Hepatic stellate cell (primary cell): ENCODE measurements around the gene WASF2.
"Not testable (repeated sequence)": the region's sequence is repeated elsewhere in the genome, so short reads cannot be mapped to it uniquely, and the experiment has no call there.

Source experiments
- DNase-seq: peaks from one replicate; pipeline ENCODE4 v3.0.0; 2011; ENCODE audit warnings: low spot score

Gene WASF2, protein sequence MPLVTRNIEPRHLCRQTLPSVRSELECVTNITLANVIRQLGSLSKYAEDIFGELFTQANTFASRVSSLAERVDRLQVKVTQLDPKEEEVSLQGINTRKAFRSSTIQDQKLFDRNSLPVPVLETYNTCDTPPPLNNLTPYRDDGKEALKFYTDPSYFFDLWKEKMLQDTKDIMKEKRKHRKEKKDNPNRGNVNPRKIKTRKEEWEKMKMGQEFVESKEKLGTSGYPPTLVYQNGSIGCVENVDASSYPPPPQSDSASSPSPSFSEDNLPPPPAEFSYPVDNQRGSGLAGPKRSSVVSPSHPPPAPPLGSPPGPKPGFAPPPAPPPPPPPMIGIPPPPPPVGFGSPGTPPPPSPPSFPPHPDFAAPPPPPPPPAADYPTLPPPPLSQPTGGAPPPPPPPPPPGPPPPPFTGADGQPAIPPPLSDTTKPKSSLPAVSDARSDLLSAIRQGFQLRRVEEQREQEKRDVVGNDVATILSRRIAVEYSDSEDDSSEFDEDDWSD

DNA sequence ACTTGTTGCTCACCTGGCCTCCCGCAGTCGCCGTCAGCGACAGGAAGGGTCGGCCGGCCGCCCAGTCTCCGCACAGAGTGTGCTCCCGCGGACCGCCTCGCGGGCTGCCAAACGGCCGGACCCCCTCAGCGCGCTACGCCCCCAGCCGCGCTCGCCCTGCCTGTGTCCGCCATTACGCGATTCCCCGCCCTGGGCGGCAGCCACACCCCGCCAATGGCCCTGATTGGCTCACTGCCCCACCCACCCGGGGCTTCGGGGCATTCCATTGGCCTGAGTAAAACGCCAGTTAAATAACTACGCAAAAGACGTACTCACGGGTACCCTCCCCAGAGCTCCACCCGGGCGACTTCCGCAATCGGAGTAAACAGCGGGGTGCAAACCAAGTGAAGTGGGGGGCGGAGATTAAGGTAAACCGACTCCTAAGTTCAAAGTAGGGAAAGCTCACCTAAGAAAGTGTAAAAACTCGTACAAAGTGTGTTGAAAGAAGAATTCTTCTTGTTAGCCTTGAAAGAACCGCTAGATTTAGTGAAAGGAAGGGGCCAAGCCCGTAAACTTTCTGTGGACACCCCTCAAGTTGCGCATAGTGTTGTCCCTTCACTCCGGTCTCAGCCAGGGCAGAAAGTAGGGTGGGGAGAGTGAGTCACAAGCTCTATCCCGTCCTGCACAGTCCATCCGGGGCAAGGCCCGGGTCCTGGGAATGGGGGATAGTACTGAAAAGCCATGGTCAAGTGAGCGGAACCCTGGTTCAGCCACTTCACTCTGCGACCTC, at the start of gene WASF2:
Gene WASF2 (minus strand): TSS at position 195 of the 769 bp plus-strand sequence. CDS start 61,277 bp downstream, outside the sequence.
- peak; percentile 94 for DNase-seq

DNA sequence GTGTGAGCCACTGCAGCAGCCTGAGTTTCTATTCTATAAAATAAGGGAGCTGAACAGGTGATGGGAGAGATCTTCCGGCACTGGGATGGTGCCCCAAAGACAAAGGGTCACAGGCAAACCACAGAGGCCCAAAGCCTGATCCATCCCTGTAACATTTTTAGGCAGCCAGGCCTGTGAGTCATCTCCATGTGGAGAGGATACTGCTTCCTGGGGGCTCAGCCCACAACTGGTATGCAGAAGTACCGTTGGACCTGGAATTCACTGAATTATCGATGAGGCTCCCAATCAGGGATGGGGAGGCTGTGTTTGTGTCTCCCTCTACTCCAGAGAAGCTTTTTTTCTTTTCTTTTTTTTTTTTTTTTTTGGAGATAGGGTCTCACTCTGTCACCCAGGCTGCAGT, 48.8 kb upstream of the WASF2 start:
- peak; percentile 81 for DNase-seq

DNA sequence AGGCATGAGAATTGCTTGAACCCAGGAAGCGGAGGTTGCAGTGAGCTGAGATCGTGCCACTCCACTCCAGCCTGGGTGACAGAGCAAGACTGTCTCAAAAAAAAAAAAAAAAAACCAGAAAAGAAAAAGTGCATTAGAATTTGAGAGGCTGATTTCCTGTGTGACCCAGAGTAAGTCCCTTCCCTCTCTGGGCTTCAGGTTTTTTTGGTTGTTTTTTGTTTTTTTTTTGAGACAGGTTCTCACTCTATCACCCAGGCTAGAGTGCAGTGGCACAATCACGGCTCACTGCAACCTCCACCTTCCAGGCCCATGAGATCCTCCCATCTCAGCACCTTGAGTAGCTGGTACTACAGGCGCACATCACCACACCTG, 48.3 kb upstream of the WASF2 start:
- DNase-seq = not testable (repeated sequence)

DNA sequence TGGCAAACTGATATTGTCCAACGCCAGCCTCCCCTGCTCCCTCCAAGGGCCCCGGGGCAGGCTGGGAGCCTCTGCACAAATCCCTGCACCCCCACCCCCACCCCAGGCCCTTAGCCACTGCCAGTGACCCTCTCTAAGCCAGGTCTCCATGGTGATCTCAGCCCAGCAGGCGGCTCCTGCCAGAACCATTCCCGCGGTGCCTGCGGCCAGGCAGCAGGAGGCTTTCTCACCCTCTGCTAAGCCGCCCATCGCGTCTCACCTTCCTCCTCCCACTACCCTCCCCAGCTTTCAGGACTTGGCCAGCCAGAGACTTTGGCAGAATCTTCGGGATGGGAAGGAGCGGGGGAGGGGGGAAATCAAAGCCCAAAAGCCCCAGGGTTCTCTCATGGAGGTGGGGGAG, 46.8 kb upstream of the WASF2 start:
- peak; percentile 75 for DNase-seq

DNA sequence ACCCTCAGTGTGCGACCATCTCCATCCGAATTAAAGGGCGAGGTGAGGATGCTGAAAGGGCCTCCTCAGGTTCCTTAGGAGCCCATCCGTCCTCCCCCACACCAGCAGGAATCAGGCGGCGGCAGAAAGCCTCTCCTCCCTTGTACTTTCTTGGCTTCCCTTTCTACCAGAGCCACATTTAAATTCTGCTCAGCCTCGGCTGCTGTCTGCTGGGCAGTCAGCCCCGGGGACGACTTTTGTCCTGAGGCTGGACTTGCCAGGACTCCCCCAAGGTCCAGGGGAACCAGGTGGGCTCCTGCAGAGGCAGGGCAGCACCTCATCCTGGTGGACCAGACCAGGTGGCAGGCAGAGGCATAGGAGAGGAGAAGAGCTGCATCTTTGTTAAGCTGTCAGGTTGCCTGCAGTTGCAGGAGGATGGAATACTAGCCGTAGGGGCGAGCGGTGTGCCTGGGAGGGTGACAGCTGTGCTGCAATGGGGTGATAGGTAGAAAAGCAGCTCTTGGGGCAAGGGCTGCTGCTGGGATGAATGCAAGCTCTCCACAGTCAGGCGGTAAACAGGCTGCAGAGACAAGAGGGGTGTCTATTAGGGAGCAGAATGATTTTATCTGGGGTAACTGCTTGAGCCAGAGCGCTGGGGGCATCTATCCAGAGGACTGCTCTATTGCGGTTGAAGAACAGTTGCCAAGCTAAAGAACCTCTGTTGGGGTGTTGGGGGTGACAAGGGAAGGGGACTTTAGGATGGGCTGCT, 46.2 kb upstream of the WASF2 start:
- DNase-seq = no peak

DNA sequence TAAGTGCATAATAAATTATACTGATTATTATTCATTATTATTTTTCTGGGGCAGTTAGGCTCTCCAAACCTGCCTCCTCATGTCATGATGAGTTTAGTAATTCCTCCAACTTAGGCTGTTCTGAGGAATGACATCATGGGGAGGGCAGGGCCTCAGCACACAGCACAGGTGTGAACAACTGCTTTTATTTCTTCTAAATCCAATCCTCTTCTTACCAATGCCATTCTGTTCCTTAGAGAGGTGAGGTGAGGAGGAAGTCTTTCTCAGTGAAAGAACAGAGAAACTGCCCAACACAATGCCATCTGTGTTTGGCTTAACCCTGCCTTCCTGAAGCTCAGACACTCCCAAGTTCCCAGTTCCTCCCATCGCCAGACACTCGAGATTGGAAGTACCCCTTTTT, 45.4 kb upstream of the WASF2 start:
- DNase-seq = no peak

DNA sequence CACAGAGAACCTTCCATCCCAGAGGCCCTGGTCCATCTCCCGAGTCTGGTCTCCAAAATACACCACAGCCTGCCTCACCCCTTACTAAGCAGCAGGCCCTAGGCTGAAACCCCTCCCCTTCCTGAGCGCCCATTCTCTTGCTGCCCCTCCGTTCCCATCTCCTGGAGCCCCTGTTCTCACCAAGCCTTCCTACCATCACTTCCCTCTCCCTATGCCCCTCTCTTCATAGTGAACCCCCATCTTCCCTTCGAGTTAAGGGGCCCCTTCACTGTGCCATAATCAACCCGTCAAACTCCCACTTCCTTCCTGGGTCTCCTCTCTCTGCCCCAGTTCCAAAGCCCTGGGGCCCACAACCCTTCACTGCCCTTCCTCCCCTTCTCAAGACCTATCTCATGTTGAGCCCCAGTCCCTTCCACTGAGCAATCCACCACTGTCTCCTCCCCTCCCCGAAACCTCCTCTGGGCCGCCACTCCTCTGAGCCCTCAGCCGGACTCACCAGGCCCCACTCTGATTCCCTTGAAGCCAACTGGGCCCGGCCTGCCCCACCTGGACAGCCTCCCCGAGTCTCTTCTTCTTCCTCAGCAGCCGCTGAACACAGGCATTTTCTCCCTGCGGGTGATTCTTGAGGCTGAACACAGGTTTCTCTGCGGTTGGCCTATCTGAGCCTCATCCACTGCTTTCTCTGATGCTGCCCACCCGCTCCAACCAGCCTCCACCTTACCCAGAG, 42.2 kb upstream of the WASF2 start:
- DNase-seq = no peak

DNA sequence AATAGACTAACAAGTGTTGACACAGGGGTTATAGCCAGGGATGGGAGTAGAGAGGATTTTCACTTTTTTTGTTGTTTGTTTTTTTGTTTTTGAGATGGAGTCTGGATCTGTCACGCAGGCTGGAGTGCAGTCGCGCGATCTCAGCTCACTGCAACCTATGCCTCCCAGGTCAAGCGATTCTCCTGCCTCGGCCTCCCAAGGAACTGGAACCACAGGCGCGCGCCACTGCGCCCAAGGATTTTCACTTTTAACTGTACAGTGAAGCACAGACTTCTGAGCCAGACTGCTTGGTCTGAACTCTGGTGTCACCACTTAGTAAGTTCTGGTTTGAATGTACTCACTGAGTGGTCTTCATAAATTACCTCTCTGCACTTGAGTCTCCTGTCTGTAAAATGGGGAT, 40.2 kb upstream of the WASF2 start:
- no peak for DNase-seq

DNA sequence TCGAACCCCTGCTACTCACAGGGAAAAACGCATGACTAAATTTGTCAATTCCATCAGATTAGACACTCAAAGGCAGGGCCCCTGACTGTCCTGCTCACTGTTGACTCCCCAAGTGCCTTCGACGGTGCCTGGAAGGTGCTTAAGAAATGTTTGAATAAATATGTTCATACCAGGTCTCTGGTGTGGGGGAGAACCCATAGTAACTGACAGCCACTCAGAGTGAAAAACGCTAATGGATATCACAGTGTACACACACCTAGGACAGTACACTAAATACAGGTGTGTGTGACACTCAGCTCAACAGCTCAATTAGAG, 39.7 kb upstream of the WASF2 start:
- no peak for DNase-seq

DNA sequence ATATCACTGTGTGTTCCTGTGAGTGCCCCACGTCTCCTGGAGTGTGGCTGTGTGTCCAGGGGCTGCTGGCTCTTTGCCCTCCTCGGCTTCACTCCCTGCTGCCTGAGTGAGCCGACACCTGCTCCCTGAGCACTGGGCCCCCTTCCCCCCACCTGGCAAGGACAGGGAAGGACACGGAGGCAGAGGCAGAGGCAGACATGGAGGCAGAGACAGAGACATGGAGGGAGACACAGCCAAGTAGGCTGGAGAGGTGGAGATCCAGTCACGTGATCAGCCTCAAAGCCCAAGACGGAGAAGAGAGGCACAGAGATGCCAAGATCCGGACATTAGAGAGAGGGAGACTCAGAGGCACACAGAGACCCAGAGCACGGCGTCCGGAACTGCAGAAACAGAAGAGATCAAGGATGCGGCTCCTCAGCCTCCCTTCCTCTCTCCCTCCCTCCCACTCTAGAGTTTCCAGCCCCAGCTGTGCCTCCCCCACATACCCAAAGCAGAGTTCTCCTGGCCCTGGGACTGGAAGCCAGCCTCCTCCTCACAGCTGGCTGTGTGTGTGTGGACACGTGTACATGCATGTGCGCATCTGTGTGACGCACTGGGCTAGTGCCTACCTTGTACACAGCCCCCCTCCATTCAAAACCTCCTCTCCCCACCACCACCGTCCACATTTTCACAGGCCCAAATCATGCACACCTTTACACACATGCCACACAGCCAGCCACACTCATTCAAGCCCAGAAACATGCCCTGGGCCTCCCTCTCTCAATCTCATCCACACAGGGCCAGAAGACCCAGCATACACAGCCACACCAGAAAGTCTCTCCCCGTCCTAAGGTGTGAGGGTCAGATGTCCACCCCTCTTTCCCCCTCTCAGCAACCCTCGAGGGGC, 39.1 kb upstream of the WASF2 start:
- DNase-seq = peak; percentile 84

DNA sequence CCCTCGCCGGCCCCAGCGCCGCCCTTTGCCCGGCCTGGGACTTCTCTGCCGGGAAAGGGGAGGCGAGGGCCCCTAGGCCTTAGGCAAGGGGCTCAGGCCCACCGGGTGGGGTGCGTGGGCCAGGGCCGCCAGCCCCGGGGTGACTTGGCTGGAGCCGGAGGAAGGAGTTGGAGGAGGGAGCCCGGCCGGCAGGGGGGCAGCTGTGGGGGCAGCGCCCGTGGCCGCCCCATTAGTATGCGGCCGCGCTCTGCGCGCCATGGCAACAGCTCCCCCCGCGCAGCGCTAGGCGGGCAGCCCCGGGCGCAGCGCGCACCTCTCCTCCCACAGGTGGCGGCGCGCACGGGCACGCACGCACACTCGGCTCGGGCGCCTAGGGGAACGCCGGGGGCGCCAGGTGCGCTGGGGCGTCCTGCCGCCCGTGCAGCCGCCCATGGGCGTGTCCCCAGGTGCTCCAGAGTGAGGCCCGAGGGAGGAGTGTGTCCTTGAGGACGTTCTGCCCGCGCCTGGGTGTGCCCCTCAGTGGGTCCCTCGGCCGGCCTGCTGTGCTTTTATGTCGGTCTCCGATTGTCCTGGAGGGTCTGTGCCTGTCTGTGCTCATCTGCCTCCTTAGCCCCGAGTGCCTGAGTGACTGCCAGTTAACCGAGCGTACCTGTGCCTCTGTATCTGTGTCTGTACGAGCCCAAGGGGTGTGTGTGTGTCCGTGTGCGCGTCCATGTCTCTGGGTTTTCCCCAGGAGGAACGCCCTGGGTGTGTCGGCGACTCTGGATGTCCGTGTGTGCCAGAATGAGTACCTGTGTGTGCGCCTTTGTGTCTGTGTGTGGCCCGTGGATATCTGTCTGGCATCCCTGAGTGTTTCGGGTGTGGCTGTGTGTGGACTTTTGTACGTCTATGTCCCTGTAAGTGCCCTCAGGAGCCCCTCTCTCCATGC, 38.2 kb upstream of the WASF2 start:
- no peak for DNase-seq

DNA sequence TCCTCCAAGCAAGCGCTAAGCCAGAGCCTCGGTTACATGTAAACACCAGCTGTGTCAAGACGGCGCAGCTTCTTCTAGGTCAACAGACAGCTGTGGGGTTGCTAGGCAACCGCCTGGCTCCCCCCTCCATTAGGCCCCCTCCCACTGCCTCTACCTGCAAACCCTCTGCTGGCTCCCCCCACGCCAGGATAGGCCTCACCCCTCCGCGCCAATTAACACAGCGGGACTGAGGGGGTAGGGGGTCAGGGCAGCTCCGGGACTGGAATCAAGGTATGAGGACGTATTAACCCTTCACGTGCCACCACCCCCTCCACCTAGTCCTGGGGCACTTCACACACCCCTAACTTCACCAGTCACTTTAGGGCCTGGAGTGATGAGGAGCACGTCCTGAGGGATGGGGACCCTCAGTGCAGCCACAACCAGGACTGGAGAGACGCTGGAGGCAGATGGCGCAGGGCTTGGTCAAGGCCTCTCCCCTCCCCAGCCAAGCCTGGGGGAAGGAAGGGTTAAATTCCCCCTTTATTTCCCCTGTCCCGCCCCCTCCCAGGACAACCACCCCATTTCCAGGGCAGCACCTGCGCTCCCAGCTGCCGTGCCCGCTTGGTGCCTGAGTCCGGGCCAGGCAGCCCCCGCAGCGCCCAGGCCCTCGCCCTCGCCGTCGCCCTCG, 37.4 kb upstream of the WASF2 start:
- DNase-seq = peak; percentile 63

DNA sequence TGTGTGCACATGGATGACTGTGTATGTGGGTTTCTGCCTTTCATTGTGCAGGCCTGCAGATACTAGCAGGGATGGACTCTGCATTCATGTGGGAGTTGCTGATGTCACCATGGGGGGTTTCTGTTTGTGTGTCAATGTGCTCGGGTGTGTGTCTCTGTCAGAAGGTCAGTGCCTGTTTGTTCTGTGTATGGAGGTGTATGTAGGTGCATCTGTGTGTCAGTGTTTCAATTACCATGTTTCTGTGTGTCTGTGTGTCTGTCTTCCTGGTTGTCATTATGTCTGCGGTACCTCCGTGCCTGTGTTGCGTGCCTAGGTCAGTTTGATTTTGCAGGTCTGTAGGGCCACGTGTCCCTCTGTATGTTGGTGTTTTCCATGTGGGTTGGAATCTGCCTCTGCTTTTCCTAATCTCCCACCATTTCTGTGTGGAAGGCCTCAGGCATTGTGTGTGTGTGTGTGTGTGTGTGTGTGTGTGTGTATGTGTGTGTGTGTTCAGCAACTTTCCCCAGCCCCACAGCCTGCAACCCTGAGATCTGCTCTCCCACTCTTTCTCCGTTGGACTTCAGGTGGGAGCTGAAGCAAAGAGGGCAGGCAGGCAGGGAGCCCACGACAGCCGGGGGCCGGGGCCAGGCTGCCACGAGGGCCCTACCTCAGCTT, 36.7 kb upstream of the WASF2 start:
- DNase-seq = no peak

DNA sequence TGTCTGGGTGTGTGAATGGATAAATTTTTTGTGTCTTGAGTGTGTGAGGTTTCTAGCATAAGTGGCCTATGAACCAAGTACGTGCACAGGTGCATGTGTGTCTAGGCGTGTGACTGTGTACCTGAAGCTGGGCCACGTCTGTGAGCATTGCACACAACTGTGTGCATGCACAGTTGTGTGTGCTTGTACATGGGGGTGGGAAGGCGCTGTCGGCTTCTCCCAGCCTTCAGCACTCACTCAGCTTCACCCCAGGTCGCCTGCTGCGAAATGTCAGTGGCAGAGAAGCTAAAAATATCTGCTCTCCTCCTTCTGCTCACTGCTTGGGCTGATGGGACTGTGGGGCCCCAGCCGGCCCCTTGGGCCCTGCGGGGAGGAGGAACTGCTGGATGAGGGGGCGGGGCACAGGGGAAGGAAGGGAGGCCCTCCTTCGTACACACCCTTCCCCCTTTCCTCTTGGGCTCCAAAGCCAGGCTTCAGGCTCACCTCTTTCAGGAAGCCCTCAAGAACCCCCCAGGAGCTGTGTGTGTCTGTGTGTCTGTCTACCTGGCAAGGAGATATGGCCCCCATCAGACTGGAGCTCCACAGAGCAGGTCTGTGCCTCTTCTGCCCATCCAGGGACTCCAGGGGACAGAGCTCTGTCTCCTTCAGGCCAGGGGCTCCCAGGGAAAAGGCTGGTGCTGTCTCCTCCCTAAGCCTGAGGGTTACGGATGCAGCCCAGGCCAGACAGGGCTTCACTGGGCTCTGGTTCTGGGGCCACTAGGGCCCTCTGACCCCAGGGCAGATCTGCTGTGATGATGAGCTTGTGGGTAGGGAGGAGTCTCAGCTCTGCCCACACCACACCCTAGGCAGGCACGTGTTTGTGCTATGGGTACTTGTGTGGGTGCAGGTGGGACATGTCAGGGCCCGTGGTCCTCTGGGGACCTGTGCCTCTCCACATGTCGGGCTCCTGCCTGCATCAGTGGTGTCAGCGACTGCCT, 35.6 kb upstream of the WASF2 start:
- peak; percentile 93 for DNase-seq

DNA sequence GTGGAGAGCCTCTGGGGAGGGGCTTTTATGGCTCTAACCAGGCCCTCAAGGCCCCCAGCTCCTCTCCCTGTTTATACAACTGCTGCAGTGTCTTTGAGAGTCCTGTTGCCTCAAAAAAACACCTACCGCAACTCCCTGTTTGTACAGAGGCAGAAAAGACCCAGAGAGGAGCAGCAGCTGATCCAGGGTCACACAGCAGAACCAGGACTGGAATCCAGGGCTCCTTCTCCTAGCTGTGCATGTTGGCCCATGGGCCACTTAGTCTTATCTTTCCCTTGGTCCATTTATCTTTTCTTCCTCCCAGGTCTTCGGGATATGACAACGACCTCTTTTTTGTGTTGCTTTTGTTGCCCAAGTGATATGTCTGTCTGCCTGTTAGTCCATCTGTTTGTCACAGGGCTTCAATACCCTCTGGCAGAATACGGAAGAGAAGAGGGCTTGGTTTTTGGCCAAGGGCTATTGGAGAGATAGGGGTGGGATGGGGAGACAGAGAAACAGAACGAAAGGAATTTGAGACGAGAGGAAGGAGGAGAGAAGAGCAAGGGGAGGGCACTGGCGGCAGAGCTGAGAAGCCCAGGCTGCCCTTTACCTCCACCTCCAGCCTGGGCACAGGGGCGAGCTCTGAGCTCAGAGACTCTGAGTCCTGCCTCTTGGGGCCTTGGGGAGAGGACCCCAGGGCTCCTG, 33.5 kb upstream of the WASF2 start:
- no peak for DNase-seq

DNA sequence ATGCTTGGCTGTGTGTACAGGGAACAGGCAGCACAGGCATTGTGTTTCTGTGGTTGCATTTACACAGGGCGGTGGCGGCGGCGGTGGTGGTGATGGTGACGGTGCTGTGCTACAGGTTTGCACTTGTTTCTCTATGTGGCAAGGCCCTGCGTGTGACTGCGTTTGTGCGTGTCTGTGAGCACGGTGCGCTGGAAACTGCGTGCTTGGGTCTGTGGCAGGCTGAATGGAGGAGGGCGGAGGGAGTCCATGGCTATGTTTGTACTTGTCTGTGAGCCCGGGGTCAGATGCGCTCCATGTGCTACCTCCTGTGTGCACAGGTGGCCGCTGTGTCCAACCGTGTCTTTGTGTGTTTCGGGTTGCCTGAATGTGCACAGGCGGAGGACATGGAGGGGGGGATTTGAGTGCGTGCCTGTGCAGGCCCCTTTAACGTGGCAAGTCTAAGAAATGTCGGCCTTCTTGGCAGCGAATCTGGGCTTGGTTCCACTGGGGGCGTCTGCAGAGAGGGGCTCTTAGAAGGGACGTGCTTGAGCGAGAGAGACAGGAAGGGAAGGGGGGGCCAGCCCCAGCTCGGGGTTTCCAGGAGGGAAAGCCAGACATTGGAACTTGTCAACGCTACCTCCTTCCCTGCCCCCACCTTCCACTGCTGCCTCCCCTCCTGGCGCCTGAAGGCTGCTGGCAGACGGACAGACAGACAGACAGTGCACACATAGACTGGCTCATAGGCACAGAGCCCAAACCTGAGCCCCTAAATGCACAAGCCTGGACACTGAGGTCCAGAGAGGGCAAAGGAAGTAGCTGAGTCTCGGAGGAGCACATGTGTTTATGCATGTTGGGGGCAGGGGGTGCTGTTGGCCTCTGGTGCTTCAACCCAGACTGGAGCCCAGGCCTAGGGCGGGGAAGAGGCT, 32.7 kb upstream of the WASF2 start:
- no peak for DNase-seq
